ENCODE results near the gene SMARCC1.

The SMARCC1 gene

GRCh38 chr3:47636921-47637320, 144.8 kb downstream of the SMARCC1 start (continued):
- TF ChIP-seq PRDM6 (tag by site-specific recombination; IDR thresholded peaks at IDR 0.05) (no peak), SP3 (tag by site-specific recombination; IDR thresholded peaks at IDR 0.05) (no peak), ZNF341 (tag by site-specific recombination; IDR thresholded peaks at IDR 0.05; ENCODE audit: low read depth) (no peak), ZNF530 (tag by site-specific recombination; IDR thresholded peaks at IDR 0.05; ENCODE audit: low read depth) (no peak), ZBTB49 (tag by site-specific recombination; IDR thresholded peaks at IDR 0.05; ENCODE audit: low read depth) (no peak), IKZF3 (tag by site-specific recombination; IDR thresholded peaks at IDR 0.05) (no peak), WT1 (tag by site-specific recombination; IDR thresholded peaks at IDR 0.05) (no peak), PATZ1 (tag by site-specific recombination; IDR thresholded peaks at IDR 0.05) (no peak)

GRCh38 chr3:47636225-47636624, 145.5 kb downstream of the SMARCC1 start:
- Histone ChIP-seq H3K9me3 (ENCODE audit: control insufficient read depth, insufficient read depth, low read depth, low read length) (no peaks in the 10 kb centered on the region), H3K4me3 (ENCODE audit: low read depth, low read length) (no peak overlapping the region), H3K36me3 (ENCODE audit: control insufficient read depth in 2 of 2, insufficient read depth in 1 of 2, low read length in 2 of 2) (peaks cover 4 to 73% of the 10 kb centered on the region in 2 experiments; a peak in 2 of 3 replicates), H3K4me1 (ENCODE audit: control insufficient read depth, insufficient read depth, low read length) (no peaks in the 10 kb centered on the region), H3K27ac (ENCODE audit: extremely low read depth, low read depth, low read length) (no peak overlapping the region)
- ChIA-PET CTCF (no interaction called here), POLR2A (no interaction called here)
- TF ChIP-seq ZNF677 (tag by site-specific recombination; IDR thresholded peaks at IDR 0.05), result no peak
- no peak for TF ChIP-seq ZNF16 (tag by site-specific recombination; IDR thresholded peaks at IDR 0.05; ENCODE audit: low read depth)

GRCh38 chr3:47635536-47635935, 146.2 kb downstream of the SMARCC1 start:
- H3K27ac ChIP-seq (ENCODE audit: extremely low read depth, low read depth, low read length), result no peak overlapping the region
- no peaks in the 10 kb centered on the region for H3K4me1 ChIP-seq (ENCODE audit: control insufficient read depth, insufficient read depth, low read length)
- CTCF ChIA-PET, result interaction anchor here (0.6 to 0.9 kb wide), 2 partner anchors 113 to 234 kb away, joined by 3 read pairs; no protein-coding TSS in a partner anchor
- POLR2A ChIA-PET, result no interaction called here
- H3K9me3 ChIP-seq (ENCODE audit: control insufficient read depth, insufficient read depth, low read depth, low read length), result no peaks in the 10 kb centered on the region
- H3K36me3 ChIP-seq (ENCODE audit: control insufficient read depth in 2 of 2, insufficient read depth in 1 of 2, low read length in 2 of 2), result peaks cover 4 to 77% of the 10 kb centered on the region in 2 experiments; a peak in 2 of 3 replicates
- TF ChIP-seq ZEB2 (tag by site-specific recombination; IDR thresholded peaks at IDR 0.05), result no peak
- no peak for TF ChIP-seq ZNF776 (tag by site-specific recombination; IDR thresholded peaks at IDR 0.05; ENCODE audit: borderline replicate concordance)
- no peak for TF ChIP-seq OSR2 (tag by site-specific recombination; IDR thresholded peaks at IDR 0.05)
- TF ChIP-seq ZNF10 (tag by site-specific recombination; IDR thresholded peaks at IDR 0.05), result no peak
- TF ChIP-seq ZNF155 (tag by site-specific recombination; IDR thresholded peaks at IDR 0.05), result no peak
- TF ChIP-seq ZIC2 (tag by site-specific recombination; IDR thresholded peaks at IDR 0.05), result no peak
- TF ChIP-seq ZNF132 (tag by site-specific recombination; IDR thresholded peaks at IDR 0.05; ENCODE audit: borderline replicate concordance), result no peak
- no peak for TF ChIP-seq ELK4 (IDR thresholded peaks at IDR 0.05; ENCODE audit: borderline replicate concordance, low read depth, low read length)
- no peak for TF ChIP-seq ZNF214 (tag by site-specific recombination; IDR thresholded peaks at IDR 0.05; ENCODE audit: borderline replicate concordance)
- no peak for TF ChIP-seq PRDM10 (tag by site-specific recombination; IDR thresholded peaks at IDR 0.05)
- no peak for TF ChIP-seq PRDM1 (tag by site-specific recombination; IDR thresholded peaks at IDR 0.05)
- no peak overlapping the region for H3K4me3 ChIP-seq (ENCODE audit: low read depth, low read length)
